LNCaP clone FGC (cell line): ENCODE measurements around the gene PRKCE.
"Not testable (repeated sequence)": the region's sequence is repeated elsewhere in the genome, so short reads cannot be mapped to it uniquely, and the experiment has no call there.

Source experiments
- DNase-seq: peaks from one replicate; pipeline ENCODE4 v3.0.0-alpha.2; 2011; ENCODE audit warnings: low read depth
- H3K4me3 ChIP-seq: 2 replicates; pipeline ENCODE4 v1.5.1; 2011; ENCODE audit warnings: mild to moderate bottlenecking, low read depth, low read length, control low read depth
- TF ChIP-seq, protein P1 (sequence below): IDR thresholded peaks from 2 replicates; pipeline ENCODE4 v1.5.1; 2012; ENCODE audit warnings: mild to moderate bottlenecking; ENCODE audit not compliant: control insufficient read depth, insufficient read depth; ENCODE audit errors: extremely low read depth

PRKCE gene

GRCh38 chr2:46200861-46201605, 549.6 kb downstream of the PRKCE start:
- no peak for DNase-seq
- no peak overlapping the region for H3K4me3 ChIP-seq
- TF ChIP-seq, protein P1, sequence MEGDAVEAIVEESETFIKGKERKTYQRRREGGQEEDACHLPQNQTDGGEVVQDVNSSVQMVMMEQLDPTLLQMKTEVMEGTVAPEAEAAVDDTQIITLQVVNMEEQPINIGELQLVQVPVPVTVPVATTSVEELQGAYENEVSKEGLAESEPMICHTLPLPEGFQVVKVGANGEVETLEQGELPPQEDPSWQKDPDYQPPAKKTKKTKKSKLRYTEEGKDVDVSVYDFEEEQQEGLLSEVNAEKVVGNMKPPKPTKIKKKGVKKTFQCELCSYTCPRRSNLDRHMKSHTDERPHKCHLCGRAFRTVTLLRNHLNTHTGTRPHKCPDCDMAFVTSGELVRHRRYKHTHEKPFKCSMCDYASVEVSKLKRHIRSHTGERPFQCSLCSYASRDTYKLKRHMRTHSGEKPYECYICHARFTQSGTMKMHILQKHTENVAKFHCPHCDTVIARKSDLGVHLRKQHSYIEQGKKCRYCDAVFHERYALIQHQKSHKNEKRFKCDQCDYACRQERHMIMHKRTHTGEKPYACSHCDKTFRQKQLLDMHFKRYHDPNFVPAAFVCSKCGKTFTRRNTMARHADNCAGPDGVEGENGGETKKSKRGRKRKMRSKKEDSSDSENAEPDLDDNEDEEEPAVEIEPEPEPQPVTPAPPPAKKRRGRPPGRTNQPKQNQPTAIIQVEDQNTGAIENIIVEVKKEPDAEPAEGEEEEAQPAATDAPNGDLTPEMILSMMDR = no peak

GRCh38 chr2:46202453-46202852, 551.0 kb downstream of the PRKCE start:
- no peak for DNase-seq
- TF ChIP-seq, protein P1 = no peak
- no peak overlapping the region for H3K4me3 ChIP-seq

DNA sequence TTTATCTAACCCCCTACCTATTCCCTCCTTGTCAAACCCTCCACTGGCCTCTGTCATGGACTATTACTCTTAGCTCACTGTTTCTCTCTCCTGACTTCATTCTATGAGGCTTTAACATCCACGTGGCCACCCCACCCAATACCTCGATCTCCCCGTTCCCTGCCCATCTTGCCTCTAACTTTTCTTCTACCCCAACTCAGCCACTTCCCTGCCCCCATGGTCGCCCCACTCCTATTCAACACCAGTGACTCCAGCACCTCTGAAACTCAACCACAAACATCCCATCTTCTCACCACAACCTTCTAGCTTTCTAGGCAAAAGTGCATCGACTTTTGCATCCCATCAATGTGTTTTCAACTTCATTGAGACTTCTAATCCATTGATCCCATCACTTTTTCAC, 551.5 kb downstream of the PRKCE start:
- TF ChIP-seq, protein P1 = no peak
- DNase-seq = no peak
- H3K4me3 ChIP-seq = no peak overlapping the region

- not testable (repeated sequence) for DNase-seq, H3K4me3 ChIP-seq
Measured at GRCh38 chr2:46203636-46204035, 552.2 kb downstream of the PRKCE start.

DNA sequence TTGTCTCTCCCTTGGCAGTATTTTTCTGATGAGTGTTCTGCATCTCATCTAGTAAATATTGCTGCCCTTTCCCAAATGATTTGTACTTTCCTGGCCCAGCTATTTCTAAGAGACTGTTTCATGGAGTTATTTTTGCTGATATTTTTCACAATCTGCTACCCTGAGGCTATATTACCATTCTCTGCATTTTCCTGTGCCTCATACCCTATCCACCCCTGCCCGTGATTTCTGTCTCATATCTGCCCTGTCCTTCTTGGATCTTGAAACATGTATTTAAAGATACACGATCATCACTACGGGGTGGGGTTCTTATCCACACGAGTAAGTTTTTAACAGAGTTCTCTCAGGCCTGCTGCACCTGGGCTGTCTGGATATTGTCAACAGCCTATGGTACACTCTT, 556.1 kb downstream of the PRKCE start:
- no peak for DNase-seq
- TF ChIP-seq, protein P1 = no peak
- no peak overlapping the region for H3K4me3 ChIP-seq

DNA sequence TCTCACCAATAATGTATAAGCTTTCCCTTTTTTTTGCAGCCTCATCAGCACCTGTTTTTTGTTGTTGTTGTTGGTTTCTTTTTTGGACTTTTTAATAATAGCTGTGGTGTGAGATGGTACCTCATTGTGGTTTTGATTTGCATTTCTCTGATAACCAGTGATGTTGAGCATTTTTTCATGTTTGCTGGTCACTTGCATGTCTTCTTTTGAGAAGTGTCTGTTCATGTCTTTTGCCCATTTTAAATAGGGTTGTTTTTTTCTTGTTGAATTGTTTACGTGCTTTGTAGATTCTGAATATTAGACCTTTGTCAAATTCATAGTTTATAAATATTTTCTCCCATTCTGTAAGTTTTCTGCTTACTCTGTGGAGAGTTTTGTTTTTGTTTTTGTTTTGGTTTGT, 557.3 kb downstream of the PRKCE start:
- DNase-seq = no peak
- no peak overlapping the region for H3K4me3 ChIP-seq
- TF ChIP-seq, protein P1 = no peak

GRCh38 chr2:46210063-46210462, 558.6 kb downstream of the PRKCE start:
- TF ChIP-seq, protein P1 = no peak

More at GRCh38 chr2:46210063-46210462, 558.6 kb downstream of the PRKCE start:
- no peak for DNase-seq
- no peak overlapping the region for H3K4me3 ChIP-seq
